Cerebellar cortex (tissue), 1 donor: ENCODE data around the gene PHYKPL.

Experiments
- DNase-seq: peaks from one replicate; pipeline ENCODE4 v3.0.0-alpha.2; 2015; ENCODE audit warnings: low spot score

PHYKPL gene

DNA sequence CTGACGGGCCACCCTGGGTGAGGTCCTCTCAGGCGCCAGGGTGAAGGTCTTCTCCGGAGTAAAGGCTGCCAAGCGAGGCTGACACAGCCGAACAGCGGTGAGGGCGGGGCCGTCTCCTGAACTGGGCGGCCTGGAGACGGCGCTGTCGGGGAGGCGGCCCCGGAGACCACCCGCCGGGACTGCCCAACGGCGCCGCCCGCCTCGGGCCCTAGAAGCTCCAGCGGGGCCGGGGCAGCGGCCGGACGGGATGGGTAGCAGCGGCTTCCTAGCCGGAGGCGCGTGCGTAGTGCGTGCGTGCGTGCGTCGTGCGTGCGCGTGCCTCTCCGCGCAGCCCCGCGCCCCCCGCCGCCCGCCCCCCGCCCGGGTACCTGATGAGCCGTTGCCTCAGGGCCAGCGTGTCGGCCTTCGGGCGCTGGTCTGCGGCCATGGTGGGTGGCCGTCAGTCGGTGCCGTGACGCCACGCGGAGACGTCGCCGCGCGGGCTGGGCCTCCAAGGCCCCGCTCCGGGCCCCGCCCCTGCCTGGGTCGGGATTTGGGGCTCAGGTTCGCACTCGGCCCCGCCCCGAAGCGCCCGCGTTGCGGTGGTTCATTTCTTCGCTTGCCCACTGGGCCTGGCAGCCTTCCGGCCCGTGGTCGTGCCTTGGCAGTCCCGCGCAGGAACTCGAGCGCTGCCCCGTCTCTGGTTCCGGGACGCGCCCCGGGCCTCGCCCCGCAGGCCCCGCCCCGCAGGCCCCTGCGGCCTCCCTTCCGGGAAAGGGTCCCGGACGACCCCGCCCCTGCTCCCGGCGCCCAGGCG is at the start of gene PHYKPL:
PHYKPL (minus strand) TSS at position 679 of the 796 bp plus-strand sequence; CDS start at position 427, 252 bp downstream.
- peak; percentile 63 for DNase-seq

DNA sequence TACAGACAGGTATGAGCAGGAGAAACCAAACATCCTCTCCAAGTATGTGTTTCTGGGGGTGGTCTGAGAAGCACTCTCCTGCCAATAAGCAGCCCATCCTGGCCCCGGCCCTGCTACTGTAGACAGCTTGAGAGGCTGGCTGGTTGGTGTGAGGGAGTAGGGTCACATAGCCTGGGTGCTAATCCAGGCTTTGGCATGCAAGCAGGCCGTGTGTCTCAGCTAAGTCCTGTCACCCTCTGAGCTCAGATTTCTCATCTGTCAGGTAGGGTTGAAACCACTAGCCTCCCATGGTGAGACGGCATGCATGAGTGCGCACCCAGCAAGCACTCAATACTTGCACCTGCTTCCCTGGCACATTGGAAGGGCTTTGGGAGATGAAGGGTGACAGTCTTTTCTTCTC is 49.8 kb upstream of the PHYKPL start:
- DNase-seq, result peak; percentile 50

DNA sequence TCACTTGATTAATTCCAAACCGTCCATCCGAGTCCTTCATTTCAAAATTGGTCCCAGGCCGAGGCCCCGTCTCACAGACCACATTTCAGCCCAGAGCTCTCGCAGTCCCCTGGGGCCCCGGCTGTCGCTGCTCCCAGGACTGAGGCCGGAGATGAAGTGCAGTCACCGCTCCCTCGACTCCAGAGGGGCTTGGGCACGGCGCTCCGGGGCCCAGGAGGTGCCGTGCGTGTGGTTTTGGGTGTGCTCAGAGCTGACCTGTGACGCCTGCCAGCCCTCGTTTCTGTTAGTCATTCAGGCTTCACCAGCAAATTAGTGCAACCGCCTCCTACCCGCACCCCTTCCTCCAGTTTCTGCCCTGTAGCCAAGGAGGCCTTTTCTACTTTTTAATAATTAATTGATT is 48.7 kb upstream of the PHYKPL start:
- no peak for DNase-seq

DNA sequence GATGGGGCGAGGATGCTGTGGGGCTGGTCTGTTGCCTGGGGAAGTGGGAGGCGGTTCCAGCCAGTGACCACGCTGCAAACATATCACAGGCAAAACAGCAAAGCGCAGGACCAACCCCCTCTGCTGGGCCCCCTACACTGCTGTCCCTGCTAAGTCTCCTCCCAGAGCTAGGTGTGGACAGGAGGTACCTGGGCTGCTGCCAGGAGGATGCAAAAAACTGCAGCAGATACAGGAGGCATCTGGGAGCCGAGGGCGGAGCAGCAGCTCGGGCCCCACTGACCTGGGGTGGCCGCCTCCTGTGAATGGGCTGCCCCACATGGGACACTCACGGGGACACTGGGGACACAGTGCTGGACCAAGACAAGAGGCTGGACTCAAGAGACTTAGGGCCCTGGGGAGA is 48.0 kb upstream of the PHYKPL start:
- no peak for DNase-seq

- peak; percentile 86 for DNase-seq
Measured at GRCh38 chr5:178279723-178280438, 47.3 kb upstream of the PHYKPL start.

DNA sequence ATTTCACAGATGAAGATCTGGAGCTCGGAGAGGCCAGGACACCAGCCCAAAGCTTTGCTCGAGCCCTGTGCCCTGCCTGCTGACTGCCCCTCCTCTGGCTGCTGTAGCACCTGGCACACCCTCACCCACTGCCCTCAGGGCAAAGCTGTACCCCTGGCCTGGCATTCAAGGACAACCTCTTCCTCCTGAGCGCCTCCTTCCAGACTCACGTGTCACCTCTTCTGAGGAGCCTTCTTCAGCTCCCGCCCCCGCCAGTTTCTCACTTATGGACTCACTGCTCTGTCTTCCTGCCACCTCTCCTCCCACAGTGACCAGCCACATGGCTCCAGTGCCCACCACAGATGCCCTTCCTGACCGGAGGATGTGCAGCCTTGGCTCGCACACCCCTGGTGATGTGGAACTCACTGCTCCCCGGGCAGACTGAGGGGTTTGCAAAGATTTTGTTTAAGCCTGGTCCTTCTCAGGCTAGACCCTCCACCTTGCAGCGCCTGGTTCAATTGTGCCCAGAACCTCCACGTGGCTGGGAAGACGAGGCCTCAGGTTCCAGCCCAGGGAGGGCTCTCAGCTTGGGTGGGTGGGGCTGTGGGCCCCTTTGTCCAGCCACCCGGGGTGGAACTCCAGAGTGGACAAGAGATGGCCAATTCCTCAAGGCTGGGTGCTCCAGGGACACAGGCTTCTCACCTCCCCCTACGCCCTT is 46.6 kb upstream of the PHYKPL start:
- no peak for DNase-seq

GRCh38 chr5:178278358-178279023 is 45.9 kb upstream of the PHYKPL start:
- DNase-seq, result no peak

DNA sequence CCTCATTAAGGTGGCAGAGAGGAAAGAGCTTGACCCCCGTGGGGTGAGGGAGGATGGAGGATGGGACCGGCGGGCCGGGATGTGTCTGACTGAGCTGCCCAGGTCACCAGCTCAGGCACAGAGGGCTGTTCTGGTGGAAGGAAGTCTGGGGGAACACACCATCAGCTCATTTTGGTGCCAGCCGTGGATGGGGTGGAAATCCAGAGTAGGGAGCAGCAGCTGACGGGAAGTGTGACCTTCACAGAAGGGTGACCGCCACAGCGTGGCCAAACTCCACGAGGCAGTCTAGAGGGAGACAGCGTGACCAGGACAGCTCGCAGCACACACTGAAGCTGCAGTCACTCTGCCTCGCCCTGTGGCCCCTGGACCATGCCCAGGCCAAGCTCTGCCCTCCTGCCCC is 45.3 kb upstream of the PHYKPL start:
- DNase-seq, result no peak

DNA sequence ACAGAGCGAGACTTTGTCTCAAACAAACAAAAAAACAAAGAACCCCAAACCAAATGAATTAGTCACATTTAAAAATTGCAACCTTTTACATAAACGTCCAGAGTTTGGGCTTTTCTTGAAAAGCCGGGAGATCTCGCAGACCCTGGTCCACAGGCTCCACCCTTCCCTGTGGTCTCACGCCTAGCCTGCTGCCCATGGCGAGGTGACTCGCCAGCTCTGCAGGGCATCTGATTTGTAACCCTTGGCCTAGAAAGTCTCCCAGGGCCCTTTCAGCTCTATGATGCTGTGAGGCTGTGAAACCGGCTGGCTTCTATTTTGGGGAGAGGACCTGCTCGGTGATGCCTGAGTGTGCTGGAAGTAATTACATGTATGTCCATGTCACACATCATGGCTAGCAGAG is 44.7 kb upstream of the PHYKPL start:
- no peak for DNase-seq

DNA sequence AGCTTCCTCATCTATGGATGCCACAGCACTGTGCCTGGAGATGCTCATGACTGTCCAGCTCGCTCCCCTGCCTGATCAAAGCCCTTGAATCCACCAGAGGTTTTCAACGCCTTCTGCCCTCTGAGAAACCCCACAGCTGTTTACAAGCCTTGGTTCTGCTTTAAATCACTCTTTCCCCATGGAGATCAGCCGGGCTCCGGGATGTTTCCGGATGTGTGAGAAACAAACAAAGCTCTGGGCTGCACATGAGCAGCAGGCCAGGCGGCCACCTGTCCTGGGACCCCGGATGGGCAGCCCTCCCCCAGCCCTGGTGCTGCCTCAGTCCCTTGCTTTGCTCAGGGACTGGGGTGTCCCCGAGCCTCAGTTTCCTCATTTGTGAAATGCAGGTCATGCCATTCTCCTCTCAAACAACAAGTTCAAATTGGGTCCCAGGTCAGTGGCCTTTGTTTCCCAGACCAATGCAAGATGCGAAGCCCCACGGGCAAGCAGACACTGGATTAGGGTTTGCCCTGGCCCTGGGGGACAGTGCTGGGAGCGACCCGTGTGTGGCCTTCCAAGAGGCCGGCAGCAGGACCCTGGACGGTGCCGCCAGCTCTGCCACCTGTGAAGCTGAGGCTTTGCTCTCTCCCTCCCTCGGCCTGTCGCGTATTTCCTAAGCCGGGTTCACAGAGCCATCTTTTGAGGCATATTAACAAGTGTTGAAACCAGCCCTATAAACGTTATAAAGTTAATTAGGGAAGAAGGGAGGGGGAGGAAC is 42.4 kb upstream of the PHYKPL start:
- DNase-seq, result no peak

DNA sequence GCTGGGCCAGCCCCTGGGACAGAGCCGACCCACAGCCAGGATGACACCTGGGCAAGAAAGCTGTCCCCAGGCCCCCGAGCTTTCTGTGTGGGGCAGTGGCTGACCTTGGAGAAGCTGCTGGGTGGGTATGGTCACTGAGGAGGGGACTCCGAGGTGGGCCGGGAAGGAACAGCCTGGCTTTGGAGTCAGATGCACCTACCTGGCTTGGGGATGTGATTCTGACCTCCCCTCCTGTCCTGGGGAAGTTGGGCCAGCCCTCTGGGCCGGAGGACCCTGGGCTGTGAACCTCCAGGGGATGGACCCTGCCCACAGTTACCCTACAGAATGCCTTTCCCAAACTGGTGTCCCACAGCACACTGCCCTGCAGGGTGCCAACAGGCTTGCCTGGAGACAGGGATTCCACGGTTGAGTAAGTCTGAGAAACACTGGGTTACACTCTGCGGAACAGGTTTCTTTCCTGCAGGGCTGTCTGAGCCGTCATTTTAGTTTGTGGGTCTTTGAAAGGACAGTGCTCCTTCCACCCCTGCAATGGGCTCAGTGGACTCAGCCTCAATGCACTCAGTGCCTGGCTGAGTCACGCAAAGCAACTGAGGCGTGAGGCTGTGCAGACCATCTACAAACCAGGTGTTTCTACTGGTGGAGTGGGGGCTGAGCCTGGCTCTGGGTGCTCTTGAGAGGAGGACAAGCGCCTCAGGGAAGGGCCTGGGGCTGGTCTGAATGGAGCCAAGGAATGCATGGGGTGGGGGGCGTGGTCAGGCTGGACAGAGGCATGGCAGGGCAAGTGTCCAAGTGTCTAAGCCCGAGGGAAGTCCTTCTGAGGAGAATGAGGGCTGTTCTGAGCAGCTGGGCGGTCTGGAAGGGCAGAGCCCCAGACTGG is 41.3 kb upstream of the PHYKPL start:
- DNase-seq, result no peak

DNA sequence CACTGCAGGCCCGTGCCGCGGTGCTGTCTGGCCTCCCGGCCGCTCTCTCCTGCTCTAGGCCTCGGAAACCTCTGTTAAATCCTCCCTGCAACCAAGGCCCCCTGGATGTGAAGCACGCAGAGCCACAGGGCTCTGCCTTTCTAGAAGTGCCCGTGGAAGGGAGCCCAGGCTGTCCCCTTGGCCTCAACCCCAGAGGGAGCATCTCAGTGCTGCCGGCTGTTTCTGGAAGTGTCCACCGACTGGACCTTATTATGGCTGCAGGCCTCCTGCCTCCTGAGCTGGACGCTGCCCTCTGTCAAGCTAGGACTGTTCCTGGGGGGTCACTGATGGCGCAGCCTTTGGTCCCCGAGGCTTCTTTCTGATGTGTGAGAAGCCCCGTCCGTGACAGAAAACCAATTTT is 40.4 kb upstream of the PHYKPL start:
- no peak for DNase-seq

DNA sequence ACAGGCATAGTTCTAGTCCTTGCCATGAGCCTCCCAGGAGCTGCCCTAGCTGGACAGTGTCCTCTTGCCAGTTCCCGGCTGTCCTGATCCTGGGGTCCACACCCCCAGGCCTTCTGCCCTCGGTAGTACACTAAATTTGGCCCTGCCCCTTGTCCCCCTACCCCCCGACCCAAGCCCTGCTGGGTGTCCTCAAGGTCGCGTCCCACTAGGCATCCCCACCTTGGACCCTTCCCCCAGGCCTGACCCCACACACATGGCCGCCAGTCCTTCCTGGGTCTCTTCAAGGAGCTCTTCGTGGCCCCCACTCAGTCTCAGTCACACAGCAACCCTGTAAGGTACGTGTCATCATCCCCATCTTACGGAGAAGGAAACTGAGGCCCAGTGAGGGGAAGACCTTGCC is 40.0 kb upstream of the PHYKPL start:
- DNase-seq, result no peak

DNA sequence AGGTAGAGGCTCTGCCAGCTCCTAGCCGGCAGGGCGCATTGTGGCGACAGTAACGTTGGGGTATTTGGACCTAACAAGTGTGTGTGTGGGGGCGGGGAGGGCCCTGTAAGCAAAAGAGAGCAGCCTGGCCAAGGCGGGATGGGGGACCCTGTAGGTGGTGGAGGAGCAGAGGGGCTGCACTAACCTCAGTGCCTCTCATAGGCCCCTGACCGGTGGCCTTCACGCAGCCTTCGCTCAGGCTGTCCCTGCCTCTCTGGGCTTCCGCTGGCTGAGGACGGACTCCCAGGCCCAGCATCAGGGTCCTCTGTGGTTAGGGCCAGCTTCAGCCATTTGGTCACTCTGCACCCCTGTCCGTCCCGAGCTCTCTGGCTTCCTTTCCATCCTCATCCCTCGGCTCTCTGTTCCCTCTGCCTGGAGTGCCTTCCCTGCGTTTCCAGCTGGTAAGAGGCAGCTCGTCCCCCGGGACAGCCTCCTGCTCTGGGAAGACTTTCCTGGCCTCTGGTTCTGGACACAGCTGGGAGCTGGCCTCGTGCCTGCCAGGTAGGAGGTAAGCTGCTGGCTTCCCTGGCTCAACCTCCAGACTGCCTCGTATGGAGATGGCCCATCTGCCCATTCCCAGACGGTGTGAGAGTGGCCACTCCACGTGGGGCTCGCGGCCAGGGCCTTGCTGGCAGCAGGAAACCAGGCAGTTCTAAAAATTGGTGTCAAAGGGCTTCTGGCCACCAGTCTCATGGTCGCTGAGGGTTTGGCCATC is 39.3 kb upstream of the PHYKPL start:
- DNase-seq, result peak; percentile 68

- no peak for DNase-seq
Measured at GRCh38 chr5:178271231-178271630, 38.6 kb upstream of the PHYKPL start.

DNA sequence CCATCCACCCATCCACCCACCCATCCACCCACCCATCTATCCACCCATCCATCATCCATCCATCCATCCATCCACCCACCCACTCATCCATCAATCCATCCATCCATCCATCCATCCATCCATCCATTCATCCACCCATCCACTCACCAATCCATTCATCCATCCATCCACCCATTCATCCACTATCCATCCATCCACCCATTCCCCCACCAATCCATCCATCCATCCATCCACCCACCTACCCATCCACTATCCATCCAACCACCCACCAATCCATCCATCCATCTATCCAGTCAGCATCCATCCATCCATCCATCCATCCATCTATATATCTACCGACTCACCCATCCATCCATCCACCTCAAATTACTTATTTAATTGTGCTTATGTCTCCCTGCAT is 36.9 kb upstream of the PHYKPL start:
- no peak for DNase-seq

GRCh38 chr5:178267876-178268275 is 35.3 kb upstream of the PHYKPL start:
- no peak for DNase-seq

DNA sequence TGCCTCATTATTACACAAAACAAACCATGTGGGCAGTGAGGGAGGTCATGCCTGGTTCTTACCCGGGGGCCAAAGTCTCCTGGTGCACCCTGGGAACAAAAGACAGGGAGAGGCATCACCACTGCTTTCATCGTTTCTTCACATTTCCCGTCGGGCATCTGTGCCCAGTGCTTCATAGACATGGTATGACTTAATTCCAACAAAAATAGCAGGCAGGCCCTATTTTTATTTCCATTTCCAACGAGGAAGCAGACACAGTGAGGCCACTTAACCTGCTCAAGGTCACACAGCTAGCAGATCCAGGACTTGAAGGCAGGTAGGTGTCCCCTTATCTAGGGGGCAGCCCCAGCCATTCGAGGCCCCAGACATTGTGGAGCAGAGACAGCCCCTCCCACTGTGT is 34.6 kb upstream of the PHYKPL start:
- DNase-seq, result no peak

- DNase-seq, result no peak
Measured at GRCh38 chr5:178266581-178266980, 34.0 kb upstream of the PHYKPL start.

DNA sequence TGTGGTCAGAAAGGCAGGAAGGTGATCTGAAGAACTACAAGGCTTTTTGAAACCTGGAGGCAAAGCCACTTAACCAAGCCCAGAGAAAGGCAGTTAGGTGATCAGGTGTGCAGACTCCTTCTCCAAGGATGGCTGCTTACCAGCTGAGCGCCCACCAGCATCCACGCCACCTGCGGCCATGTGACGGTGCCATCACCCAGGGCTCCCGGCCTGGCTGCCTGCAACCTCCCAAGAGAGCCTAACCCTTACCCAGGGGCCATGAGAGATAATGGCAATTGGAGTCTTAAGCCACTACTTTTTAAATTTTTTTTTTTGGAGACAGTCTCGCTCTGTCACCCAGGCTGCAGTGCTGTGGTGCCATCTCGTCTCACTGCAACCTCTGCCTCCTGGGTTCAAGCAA is 33.1 kb upstream of the PHYKPL start:
- no peak for DNase-seq
